ENCODE results near the gene B9D1. TPM values are rescaled to one million over a fixed set of nuclear protein-coding genes. Genes with fewer than 3 reads are reported as not detected.

The B9D1 gene
- total RNA-seq, 2 donors from 2014 or later = 37.7 to 42.8 TPM

DNA sequence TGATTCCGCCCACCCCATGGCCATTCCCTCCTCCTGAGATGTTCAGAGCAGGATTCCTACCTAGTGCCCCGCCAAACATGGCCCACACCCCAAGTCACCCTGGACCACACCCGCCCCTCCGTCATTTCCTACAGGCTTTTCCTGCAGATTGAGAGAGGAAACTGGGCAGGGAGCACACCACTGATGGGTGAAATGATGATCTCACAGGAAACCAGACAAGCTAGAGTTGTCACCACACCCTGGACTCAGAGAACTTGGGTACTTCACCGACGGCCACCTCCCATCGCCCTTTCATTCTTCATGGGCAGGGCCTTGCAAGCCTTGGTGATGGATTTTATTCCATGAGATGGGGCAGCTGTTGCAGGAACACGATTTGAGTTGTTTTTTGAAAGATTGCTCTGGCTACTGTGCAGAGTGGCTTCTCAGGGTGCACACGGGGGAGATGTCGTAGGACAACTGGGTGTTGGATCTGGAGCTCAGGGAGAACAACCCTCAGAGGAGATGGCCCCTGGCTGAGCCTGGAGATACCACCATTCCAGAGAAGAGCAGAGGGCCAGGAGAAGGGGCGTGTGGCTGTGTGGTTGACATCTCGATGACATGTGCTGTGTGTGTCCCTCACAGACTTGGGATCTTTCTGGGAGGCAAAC, 7.4 kb upstream of the B9D1 start:
- no peaks in the 10 kb centered on the region for H3K4me1 ChIP-seq (ENCODE audit: control insufficient read depth, insufficient read depth, low read length)
- WGBS, 2 experiments (ENCODE audit: insufficient coverage in 1 of 2, insufficient read length in 1 of 2) = 95% methylated on average over 9 to 12 of the region's 12 CpGs
- no peak overlapping the region for H3K4me3 ChIP-seq (ENCODE audit: low read length)
- Mint-ChIP-seq H3K9me3 (no peaks in the 10 kb centered on the region), H3K4me3 (no peak overlapping the region), H3K4me1 (no peaks in the 10 kb centered on the region), H3K36me3 (ENCODE audit: low read depth) (peaks cover 12% of the 10 kb centered on the region), H3K27ac (no peak overlapping the region), H3K27me3 (ENCODE audit: insufficient read depth) (no peaks in the 10 kb centered on the region)
- H3K9ac ChIP-seq (ENCODE audit: extremely low read depth, low read length, poor library complexity, severe bottlenecking) = no peak overlapping the region
- TF ChIP-seq, protein P1, sequence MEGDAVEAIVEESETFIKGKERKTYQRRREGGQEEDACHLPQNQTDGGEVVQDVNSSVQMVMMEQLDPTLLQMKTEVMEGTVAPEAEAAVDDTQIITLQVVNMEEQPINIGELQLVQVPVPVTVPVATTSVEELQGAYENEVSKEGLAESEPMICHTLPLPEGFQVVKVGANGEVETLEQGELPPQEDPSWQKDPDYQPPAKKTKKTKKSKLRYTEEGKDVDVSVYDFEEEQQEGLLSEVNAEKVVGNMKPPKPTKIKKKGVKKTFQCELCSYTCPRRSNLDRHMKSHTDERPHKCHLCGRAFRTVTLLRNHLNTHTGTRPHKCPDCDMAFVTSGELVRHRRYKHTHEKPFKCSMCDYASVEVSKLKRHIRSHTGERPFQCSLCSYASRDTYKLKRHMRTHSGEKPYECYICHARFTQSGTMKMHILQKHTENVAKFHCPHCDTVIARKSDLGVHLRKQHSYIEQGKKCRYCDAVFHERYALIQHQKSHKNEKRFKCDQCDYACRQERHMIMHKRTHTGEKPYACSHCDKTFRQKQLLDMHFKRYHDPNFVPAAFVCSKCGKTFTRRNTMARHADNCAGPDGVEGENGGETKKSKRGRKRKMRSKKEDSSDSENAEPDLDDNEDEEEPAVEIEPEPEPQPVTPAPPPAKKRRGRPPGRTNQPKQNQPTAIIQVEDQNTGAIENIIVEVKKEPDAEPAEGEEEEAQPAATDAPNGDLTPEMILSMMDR (conservative IDR thresholded peaks at IDR 0.05) = no peak
- no peak overlapping the region for H3K27ac ChIP-seq (ENCODE audit: low read depth, low read length)
- DNase-seq = peak; percentile 38
- H3K9me3 ChIP-seq (ENCODE audit: control insufficient read depth, low read length) = no peaks in the 10 kb centered on the region
- H3K27me3 ChIP-seq (ENCODE audit: control insufficient read depth, insufficient read depth, low read length, poor library complexity, severe bottlenecking) = no peaks in the 10 kb centered on the region
- H3K36me3 ChIP-seq (ENCODE audit: control insufficient read depth, insufficient read depth, low read length) = peaks cover 9% of the 10 kb centered on the region

DNA sequence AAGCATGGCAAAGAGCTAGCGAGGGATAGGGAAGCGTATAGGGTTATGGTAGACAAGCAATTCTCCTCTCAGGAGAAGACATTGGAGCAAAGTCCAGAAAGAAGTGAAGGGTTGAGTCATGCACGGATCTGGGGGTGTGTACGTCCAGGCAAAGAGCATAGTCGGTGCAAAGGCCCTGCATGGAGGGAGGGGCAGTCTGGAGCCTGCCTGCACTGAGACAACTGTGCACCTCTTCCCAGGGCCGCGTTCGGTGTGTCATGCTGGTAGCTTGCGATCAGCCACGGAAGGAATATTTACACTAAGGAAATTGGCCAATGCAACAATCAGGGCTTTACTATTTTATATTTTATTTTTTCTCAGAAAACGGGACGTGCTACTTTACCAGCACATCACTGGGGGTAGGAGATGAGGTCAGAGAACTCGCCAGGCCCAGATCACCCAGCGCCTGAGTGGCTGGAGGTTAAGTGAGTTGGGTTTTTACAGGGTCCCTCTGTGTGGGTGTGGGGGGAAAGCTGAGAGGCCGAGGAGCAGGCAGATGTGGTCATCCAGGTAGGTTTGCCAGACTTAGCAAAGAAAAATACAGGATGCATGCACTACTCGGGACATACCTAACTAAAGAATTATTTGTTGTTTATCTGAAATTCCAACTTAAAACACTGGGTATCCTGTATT, 6.7 kb upstream of the B9D1 start:
- peaks cover 1% of the 10 kb centered on the region for H3K36me3 ChIP-seq (ENCODE audit: control insufficient read depth, insufficient read depth, low read length)
- H3K9me3 ChIP-seq (ENCODE audit: control insufficient read depth, low read length) = no peaks in the 10 kb centered on the region
- no peak overlapping the region for H3K27ac ChIP-seq (ENCODE audit: low read depth, low read length)
- 95% methylated on average over 12 to 16 of the region's 16 CpGs for WGBS, 2 experiments (ENCODE audit: insufficient coverage in 1 of 2, insufficient read length in 1 of 2)
- H3K4me3 Mint-ChIP-seq = no peak overlapping the region
- H3K4me1 Mint-ChIP-seq = peaks cover 5% of the 10 kb centered on the region
- H3K27ac Mint-ChIP-seq = no peak overlapping the region
- H3K27me3 Mint-ChIP-seq (ENCODE audit: insufficient read depth) = no peaks in the 10 kb centered on the region
- H3K36me3 Mint-ChIP-seq (ENCODE audit: low read depth) = peaks cover 7% of the 10 kb centered on the region
- peak; percentile 32 for DNase-seq
- H3K9ac ChIP-seq (ENCODE audit: extremely low read depth, low read length, poor library complexity, severe bottlenecking) = no peak overlapping the region
- no peaks in the 10 kb centered on the region for H3K27me3 ChIP-seq (ENCODE audit: control insufficient read depth, insufficient read depth, low read length, poor library complexity, severe bottlenecking)
- no peaks in the 10 kb centered on the region for H3K4me1 ChIP-seq (ENCODE audit: control insufficient read depth, insufficient read depth, low read length)
- no peak overlapping the region for H3K4me3 ChIP-seq (ENCODE audit: low read length)
- H3K9me3 Mint-ChIP-seq = no peaks in the 10 kb centered on the region
- TF ChIP-seq, protein P1 (conservative IDR thresholded peaks at IDR 0.05) = no peak

DNA sequence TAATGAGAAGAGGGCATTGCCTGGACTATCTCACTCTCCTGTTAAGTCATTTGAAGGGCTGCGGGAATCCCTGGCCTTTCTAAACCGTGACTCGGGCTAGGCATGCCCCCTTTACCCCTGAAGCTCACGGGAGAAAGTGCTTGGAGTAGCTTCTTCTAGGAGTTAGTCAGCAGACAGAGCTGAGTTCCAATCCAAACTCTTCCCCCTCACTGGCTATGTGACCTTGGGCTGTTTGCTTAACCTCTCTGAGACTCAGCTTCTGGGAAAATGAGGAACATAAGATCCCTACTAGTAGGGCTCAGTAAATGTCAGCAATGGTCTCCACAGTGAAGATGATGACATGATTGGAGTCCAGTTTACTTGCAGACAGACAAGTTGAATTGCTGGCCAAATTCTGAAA, 5.7 kb upstream of the B9D1 start:
- Histone ChIP-seq H3K27ac (ENCODE audit: low read depth, low read length) (no peak overlapping the region), H3K27me3 (ENCODE audit: control insufficient read depth, insufficient read depth, low read length, poor library complexity, severe bottlenecking) (no peaks in the 10 kb centered on the region), H3K4me1 (ENCODE audit: control insufficient read depth, insufficient read depth, low read length) (peaks cover 3% of the 10 kb centered on the region), H3K9me3 (ENCODE audit: control insufficient read depth, low read length) (no peaks in the 10 kb centered on the region), H3K4me3 (ENCODE audit: low read length) (no peak overlapping the region), H3K9ac (ENCODE audit: extremely low read depth, low read length, poor library complexity, severe bottlenecking) (no peak overlapping the region), H3K36me3 (ENCODE audit: control insufficient read depth, insufficient read depth, low read length) (no peaks in the 10 kb centered on the region)
- Mint-ChIP-seq H3K4me1 (peaks cover 14% of the 10 kb centered on the region), H3K4me3 (no peak overlapping the region), H3K36me3 (ENCODE audit: low read depth) (peaks cover 7% of the 10 kb centered on the region), H3K9me3 (no peaks in the 10 kb centered on the region), H3K27ac (no peak overlapping the region), H3K27me3 (ENCODE audit: insufficient read depth) (no peaks in the 10 kb centered on the region)
- DNase-seq = peak; percentile 31
- 91 to 95% methylated on average over 4 of the region's 4 CpGs for WGBS, 2 experiments (ENCODE audit: insufficient coverage in 1 of 2, insufficient read length in 1 of 2)
- TF ChIP-seq, protein P1 (conservative IDR thresholded peaks at IDR 0.05) = no peak
